GM12865 (cell line): ENCODE measurements around the gene MYOCD.

Experiments
- DNase-seq: peaks from one replicate; pipeline ENCODE4 v3.0.0; 2010; ENCODE audit warnings: low read depth
- H3K4me3 ChIP-seq: 2 replicates; pipeline ENCODE4 v1.5.1; 2011; ENCODE audit warnings: mild to moderate bottlenecking, low read depth, low read length, control low read depth
- TF ChIP-seq, protein P1 (sequence below): IDR thresholded peaks from 2 replicates; pipeline ENCODE4 v1.5.1; 2011; ENCODE audit warnings: low read length, control low read depth, low read depth, inconsistent platforms; ENCODE audit not compliant: insufficient read depth; ENCODE audit errors: missing control alignments

Gene MYOCD

DNA sequence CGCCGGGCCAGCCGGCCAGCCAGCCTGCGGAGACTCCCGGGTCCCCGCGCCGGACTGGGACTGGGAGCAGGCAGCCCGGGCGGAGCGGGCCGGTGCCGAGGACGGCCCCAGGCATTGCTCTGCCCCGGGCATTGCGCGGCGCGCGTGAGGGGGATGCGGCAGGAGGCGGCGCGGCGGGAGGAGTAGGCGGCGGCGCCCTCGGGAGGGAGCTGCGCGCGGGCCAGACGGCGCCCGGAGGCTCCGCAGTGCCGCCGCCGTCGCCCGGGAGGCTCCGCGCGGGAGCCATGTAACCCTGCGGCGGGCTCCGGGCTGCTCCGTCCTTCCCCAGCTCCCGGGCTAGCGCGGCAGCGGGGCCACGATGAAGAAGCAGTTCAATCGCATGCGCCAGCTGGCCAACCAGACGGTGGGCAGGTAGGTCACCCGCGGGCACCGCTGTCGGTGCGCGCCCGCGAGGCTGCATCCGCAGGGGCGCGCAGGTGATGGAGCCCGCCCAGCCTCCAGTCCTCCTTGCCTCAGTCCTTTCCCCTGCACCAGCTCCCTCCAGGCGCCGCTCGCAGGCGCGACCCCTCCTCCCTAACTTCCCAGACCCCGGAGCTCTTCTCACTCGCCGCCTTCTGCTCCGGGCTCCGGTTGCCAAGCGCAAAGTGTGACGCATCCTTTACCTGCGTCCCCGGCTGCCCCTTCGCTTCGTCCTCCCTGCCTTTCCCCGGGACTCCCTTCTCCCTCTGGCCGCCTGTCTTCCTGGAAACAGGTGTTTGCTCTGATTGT, 124.0 kb downstream of the MYOCD start, which contains the start of gene ARHGAP44:
ARHGAP44 (plus strand) TSS at position 18 of the 768 bp plus-strand sequence; CDS start at position 359, 341 bp downstream.
- peak within 1 kb of the TSS; percentile 56 for H3K4me3 ChIP-seq
- TF ChIP-seq, protein P1, sequence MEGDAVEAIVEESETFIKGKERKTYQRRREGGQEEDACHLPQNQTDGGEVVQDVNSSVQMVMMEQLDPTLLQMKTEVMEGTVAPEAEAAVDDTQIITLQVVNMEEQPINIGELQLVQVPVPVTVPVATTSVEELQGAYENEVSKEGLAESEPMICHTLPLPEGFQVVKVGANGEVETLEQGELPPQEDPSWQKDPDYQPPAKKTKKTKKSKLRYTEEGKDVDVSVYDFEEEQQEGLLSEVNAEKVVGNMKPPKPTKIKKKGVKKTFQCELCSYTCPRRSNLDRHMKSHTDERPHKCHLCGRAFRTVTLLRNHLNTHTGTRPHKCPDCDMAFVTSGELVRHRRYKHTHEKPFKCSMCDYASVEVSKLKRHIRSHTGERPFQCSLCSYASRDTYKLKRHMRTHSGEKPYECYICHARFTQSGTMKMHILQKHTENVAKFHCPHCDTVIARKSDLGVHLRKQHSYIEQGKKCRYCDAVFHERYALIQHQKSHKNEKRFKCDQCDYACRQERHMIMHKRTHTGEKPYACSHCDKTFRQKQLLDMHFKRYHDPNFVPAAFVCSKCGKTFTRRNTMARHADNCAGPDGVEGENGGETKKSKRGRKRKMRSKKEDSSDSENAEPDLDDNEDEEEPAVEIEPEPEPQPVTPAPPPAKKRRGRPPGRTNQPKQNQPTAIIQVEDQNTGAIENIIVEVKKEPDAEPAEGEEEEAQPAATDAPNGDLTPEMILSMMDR: no peak
- no peak for DNase-seq

DNA sequence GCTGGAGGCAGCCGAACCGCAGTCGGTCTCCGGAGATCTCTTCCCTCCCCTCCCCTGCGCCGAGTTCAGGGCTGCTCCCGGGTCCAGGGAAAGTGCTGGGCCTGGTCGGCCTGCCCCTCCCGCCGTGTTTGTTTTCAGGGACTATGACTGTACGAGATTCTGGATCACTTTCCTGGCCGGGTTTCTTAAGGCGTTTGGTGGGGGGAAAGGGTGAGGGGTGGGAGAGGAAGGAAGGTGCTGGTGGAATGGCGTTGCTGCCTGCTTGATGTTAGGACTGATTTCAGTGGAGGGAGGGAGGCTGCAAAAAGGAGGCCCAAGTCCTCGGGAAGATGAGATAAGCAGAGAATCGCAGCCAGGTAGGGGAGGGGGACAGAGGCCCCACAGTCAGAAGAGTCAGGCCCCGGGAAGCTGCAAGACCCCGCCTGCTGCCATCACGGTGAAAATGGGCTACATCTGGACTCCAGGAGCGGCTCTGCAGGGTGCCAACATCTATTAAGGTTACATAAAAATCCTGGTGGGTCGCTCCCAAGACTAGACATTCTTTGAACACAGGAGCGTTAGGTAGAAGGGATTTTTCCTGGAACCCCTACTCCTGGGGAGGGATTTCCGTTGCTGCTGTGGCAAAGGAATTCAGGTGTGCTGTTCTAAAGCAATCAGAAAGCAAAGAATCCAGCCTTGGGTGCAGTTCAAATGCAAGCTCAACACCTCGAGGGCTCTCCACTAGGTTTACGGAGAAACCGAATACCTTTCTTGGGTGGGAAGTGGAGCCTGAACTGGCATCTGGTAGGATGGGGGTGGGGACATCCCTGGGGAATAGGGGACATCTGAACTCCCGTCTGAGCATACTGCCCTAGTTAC, 124.8 kb downstream of the MYOCD start:
- DNase-seq: no peak
- peak overlapping the region; percentile 56 for H3K4me3 ChIP-seq
- TF ChIP-seq, protein P1: no peak

DNA sequence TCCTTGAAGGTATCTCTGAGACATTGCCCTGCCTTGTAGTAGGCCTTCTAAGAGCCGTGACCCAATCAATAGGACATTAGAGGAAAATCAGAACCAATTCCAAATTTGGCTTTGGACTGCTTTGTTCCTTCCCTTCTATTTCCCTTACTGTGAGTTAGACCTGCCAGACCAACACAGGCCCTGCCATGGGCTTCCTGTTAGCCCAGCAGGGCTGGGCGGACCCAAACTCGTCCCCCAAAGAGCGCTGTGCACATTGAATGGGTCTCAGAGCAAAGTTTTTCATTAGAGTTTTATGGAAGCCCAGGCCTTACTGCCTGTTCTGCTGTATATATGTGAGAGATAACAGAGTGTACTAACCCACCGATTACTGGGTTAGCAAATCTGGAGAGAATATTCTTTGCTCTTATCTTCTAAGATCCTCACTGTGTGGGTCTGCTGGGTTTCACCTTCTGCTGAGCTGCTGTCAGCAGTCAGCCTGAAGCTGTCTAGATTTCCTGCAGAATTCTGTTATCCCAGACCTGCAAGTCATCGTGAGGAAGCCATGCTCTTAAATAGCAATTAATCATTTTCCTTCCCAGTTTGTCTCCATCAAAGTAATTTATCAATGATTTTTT, 129.3 kb downstream of the MYOCD start:
- no peak overlapping the region for H3K4me3 ChIP-seq
- DNase-seq: no peak
- TF ChIP-seq, protein P1: no peak

DNA sequence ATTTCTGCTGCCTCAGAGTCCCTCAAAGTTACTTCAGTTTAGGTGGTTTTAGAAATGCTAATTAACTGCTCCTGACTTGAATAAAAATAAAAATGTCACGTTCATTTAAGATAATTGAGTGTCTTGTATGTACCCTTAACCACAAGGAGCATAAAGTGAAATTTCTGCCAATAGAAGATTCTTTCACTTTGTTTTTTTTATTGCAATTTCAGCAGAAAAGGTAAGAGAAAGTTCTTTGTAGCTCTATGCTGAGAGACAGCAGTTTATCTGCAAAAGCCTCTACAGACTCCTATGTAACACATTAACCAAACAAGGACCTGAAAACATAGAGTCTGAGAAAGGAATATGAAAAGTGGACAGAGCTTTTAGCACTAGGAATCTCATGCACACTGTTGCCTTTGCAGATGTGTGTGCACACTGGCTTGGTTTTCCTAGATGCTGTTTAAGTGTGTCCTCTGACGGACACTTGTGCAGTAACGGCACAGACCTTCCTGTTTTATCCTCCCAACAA, 135.2 kb downstream of the MYOCD start:
- H3K4me3 ChIP-seq: no peak overlapping the region
- DNase-seq: no peak
- TF ChIP-seq, protein P1: no peak

DNA sequence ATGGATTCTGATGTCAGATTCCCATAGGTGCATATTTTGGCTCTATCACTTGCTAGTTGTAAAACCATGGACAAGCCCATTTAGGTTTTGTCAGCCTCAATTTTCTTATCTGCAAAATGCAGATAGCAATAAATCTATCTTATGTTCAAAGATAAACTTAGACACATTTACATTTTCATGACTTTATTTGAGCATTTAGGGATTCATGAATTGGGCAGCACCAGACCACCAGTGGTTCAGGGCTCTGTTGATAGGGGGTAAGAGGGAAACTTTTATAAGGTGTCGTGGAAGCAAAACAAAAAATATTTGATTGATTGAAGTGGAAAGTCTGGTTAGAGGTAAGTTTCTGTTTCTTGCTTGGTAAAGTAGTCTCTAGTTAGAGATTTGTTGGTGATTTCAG, 140.9 kb downstream of the MYOCD start:
- TF ChIP-seq, protein P1: no peak
- DNase-seq: no peak
- H3K4me3 ChIP-seq: no peak overlapping the region

DNA sequence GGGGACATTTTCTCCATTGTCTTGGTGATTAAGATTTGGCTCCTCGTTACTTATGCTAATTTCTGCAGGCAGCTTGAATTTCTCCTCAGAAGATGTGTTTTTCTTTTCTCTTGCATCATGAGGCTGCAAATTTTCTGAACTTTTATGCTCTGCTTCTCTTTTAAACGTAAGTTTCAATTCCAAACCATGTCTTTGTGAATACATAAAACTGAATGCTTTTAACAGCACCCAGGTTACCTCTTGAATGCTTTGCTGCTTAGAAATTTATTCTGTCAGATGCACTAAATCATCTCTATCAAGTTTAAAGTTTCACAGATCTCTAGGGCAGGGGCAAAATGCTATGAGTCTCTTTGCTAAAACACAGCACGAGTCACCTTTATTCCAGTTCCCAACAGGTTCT, 143.0 kb downstream of the MYOCD start:
- H3K4me3 ChIP-seq: no peak overlapping the region
- DNase-seq: no peak
- TF ChIP-seq, protein P1: no peak
